ENCODE data around the gene B4GALT5.

B4GALT5 gene

GRCh38 chr20:49658508-49658907, 55.2 kb downstream of the B4GALT5 start:
- DNase-seq (ENCODE audit: extremely low read depth, low read depth), result no peak
- H3K4me3 ChIP-seq (replicated peaks; ENCODE audit: low read depth, low read length), result no peak overlapping the region
- no peak for TF ChIP-seq CTCF (IDR thresholded peaks at IDR 0.05; ENCODE audit: low read depth, low read length, missing control alignments)

- no peak for TF ChIP-seq CTCF (IDR thresholded peaks at IDR 0.05; ENCODE audit: low read depth, low read length, missing control alignments)
- no peak overlapping the region for H3K4me3 ChIP-seq (replicated peaks; ENCODE audit: low read depth, low read length)
- DNase-seq (ENCODE audit: extremely low read depth, low read depth), result no peak
Observed at GRCh38 chr20:49657118-49657901, 56.4 kb downstream of the B4GALT5 start.

- no peak for DNase-seq (ENCODE audit: extremely low read depth, low read depth)
- no peak for TF ChIP-seq CTCF (IDR thresholded peaks at IDR 0.05; ENCODE audit: low read depth, low read length, missing control alignments)
Observed at GRCh38 chr20:49656304-49656703, 57.4 kb downstream of the B4GALT5 start.

GRCh38 chr20:49653925-49654434, 59.7 kb downstream of the B4GALT5 start:
- DNase-seq (ENCODE audit: extremely low read depth, low read depth), result no peak
- no peak overlapping the region for H3K4me3 ChIP-seq (replicated peaks; ENCODE audit: low read depth, low read length)
- no peak for TF ChIP-seq CTCF (IDR thresholded peaks at IDR 0.05; ENCODE audit: low read depth, low read length, missing control alignments)

More at GRCh38 chr20:49656304-49656703, 57.4 kb downstream of the B4GALT5 start:
- no peak overlapping the region for H3K4me3 ChIP-seq (replicated peaks; ENCODE audit: low read depth, low read length)

- no peak overlapping the region for H3K4me3 ChIP-seq (replicated peaks; ENCODE audit: low read depth, low read length)
- no peak for TF ChIP-seq CTCF (IDR thresholded peaks at IDR 0.05; ENCODE audit: low read depth, low read length, missing control alignments)
- no peak for DNase-seq (ENCODE audit: extremely low read depth, low read depth)
Observed at GRCh38 chr20:49649672-49650071, 64.0 kb downstream of the B4GALT5 start.

- no peak overlapping the region for H3K4me3 ChIP-seq (replicated peaks; ENCODE audit: low read depth, low read length)
- DNase-seq (ENCODE audit: extremely low read depth, low read depth), result no peak
- no peak for TF ChIP-seq CTCF (IDR thresholded peaks at IDR 0.05; ENCODE audit: low read depth, low read length, missing control alignments)
Observed at GRCh38 chr20:49647550-49647949, 66.1 kb downstream of the B4GALT5 start.
